ENCODE data around the gene STEAP2.

The STEAP2 gene

DNA sequence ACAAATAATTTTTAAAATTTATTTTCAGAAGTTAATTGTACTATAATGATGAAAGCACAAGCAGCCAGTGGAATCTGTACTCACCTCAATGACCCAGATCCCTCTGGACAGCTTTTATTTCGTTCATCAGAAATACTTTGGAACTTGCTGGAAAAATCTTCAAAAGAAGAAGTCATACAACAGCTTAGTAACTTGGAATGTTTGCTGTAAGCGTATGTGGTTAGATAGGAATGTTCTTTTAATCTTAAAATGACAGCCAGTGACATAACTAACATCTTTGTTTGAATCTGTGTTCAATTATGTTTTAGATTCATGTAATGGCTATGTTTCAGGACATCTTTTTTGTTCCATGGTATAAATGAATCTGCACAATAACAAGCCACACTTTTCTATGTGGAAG is 60.2 kb downstream of the STEAP2 start:
- no peak for DNase-seq

DNA sequence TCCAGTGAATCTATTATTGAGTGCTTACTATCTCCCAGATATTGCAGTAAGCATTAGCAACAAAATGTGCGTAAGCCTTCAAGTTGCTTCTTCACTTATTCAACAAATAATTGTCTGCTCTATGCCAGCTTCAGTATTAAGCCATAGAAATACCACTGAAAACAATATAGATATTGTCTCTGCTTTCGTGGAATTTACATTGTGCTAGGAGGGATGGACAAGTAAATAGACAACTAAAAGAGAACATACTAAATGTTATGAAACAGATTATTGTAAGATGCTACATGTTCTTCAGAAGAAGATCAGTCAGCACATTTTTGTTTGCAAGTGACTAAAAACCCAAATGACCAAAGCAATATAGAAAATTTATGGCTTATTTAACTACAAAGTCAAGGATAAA is 60.7 kb downstream of the STEAP2 start:
- no peak for DNase-seq

DNA sequence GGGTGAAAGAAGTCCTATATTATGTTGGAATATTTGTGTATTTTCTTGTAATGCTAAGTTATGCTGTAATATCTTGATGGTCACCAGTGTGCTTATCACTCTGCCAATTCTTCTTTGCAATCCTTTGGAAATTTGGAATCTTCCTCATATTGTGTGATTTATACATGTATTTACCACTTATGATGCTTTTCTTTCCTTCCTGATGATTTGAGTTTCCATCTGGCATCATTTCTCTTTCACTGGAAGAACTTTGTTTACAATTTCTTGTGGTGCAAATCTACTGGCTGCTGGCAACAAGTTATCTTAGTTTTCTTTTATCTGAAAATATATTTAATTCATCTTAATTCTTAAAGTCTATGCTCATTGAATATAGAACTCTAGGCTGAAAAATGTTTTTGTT is 62.6 kb downstream of the STEAP2 start:
- DNase-seq, result no peak

DNA sequence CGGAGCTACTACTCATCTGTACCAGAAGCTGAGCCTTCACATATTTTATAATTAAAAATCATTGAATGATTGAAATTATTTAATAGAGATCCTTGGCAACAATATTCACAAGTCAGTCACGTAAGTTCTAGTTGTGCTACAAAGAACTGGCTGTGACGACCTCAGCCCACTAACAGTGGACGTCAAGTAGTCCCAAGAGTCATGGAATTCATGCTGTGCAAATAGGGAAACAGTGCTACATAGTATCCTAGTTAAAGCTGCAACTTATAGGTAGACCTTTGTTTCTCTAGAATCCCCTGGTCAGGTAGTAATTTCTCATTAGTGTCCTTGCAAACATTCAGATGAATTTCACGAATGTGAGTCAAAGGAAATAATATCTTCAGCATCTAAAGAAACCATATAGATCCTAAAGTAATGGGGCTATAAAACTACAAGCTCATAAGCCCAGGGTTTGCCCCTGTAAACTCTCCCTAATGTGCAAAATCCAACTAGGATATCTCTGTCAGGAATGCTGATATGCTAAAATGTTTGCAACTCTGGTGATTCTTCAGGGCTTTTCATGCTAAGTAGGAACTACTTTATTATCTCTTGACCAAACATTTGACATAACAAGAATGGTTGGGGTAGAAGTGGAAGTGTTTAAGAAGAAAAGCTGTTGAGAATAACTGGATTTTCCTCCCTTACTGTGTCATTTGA is 64.6 kb downstream of the STEAP2 start:
- no peak for DNase-seq

Data from right kidney (tissue), 1 donor.